K562 (cell line): ENCODE results near the gene PIP5K1B. TPM values are rescaled to one million over a fixed set of nuclear protein-coding genes. Genes with fewer than 3 reads are reported as not detected.

Source experiments
- ATAC-seq: fragments of 200-7000 bp; cut with Tn5 transposase; 3 replicates; pipeline ENCODE4 v1.9.1; 2020; ENCODE audit warnings: moderate library complexity
- BruUV-seq: library from RNA; stranded (reverse); fragments of 400-500 nt; replicated peaks from 2 replicates; lab custom pipeline; 2021; lab: Mats Ljungman, UMichigan
- CTCF ChIA-PET: fragments of 300-600 bp; formaldehyde crosslinking; extraction: SDS; loops from one replicate; lab custom pipeline; 2021; ENCODE audit warnings: low intra/inter-chr PET ratio; lab: Yijun Ruan, JAX
- POLR2A ChIA-PET: fragments of 300-600, 350-650 bp; sonication (Branson Sonifier 250); formaldehyde crosslinking; extraction: SDS; loops from one replicate; lab custom pipeline; 2021; ENCODE audit warnings: antibody characterized with exemption, inconsistent platforms; lab: Yijun Ruan, JAX
- DNase-seq, 4 experiments: peaks; one replicate each; pipeline versions ENCODE4 v3.0.0 to v3.0.0-alpha.2; 2011 to 2018; ENCODE audit warnings: low spot score in 3 of 4, mixed read lengths in 3 of 4; ENCODE audit errors: extremely low read depth in 1 of 4
- FAIRE-seq: peaks from 2 replicates; lab custom pipeline; 2011; peaks lifted over from hg19 to GRCh38; lab: Jason Lieb, UNC
- H2AFZ ChIP-seq: 2 replicates; pipeline ENCODE4 v1.6.0; 2011; ENCODE audit warnings: low read depth, low read length, control low read depth, inconsistent platforms
- H3K27ac ChIP-seq: fragments of 200-600 bp; 3 replicates; pipeline ENCODE4 v1.8.0; 2011; ENCODE audit warnings: low read depth, mild to moderate bottlenecking, control low read depth, inconsistent platforms, low read length, moderate library complexity, mixed read lengths; ENCODE audit errors: extremely low read depth
- H3K27me3 ChIP-seq, 2 experiments: fragments of 300-600 bp in 1 of 2; 2 replicates in 1 of 2; 3 replicates in 1 of 2; pipeline versions ENCODE4 v1.6.0 to v1.8.0; 2011; ENCODE audit warnings: inconsistent platforms in 2 of 2, low read length in 2 of 2, mild to moderate bottlenecking in 1 of 2, mixed read lengths in 1 of 2, moderate library complexity in 1 of 2; ENCODE audit not compliant: control insufficient read depth in 2 of 2, insufficient read depth in 2 of 2
- H3K36me3 ChIP-seq: fragments of 300-600 bp; 3 replicates; pipeline ENCODE4 v1.8.0; 2011; ENCODE audit warnings: mild to moderate bottlenecking, low read length, inconsistent platforms; ENCODE audit not compliant: control insufficient read depth, insufficient read depth
- H3K4me1 ChIP-seq, 2 experiments: fragments of 200-600 bp in 1 of 2; replicated peaks in 1 of 2; 2 replicates in 1 of 2; 3 replicates in 1 of 2; pipeline versions ENCODE4 v1.5.1 to v1.8.0; 2011; ENCODE audit warnings: inconsistent platforms in 2 of 2, low read length in 2 of 2, mild to moderate bottlenecking in 1 of 2, mixed read lengths in 1 of 2, moderate library complexity in 1 of 2; ENCODE audit not compliant: control insufficient read depth in 2 of 2, insufficient read depth in 2 of 2
- H3K4me2 ChIP-seq: 2 replicates; pipeline ENCODE4 v1.6.1; 2011; ENCODE audit warnings: low read length, control low read depth, inconsistent platforms, mixed read lengths; ENCODE audit not compliant: insufficient read depth
- H3K4me3 ChIP-seq: fragments of 200-600 bp; sonication (generic), shearing (Covaris generic); 2 replicates; pipeline ENCODE4 v1.5.1; 2016; ENCODE audit warnings: control low read depth, inconsistent platforms
- H3K79me2 ChIP-seq: fragments of 200-600 bp; 3 replicates; pipeline ENCODE4 v1.8.0; 2011; ENCODE audit warnings: low read length, inconsistent platforms; ENCODE audit not compliant: control insufficient read depth, insufficient read depth
- H3K9ac ChIP-seq, 2 experiments: 2 replicates each; pipeline versions ENCODE4 v1.6.0 to v1.6.1; 2011; ENCODE audit warnings: low read depth in 2 of 2, low read length in 2 of 2, control low read depth in 1 of 2, inconsistent platforms in 1 of 2, mild to moderate bottlenecking in 1 of 2, mixed read lengths in 1 of 2; ENCODE audit not compliant: insufficient read depth in 1 of 2
- H3K9me1 ChIP-seq: one replicate; pipeline ENCODE4 v1.6.0; 2011; ENCODE audit warnings: inconsistent platforms, mild to moderate bottlenecking, low read length, moderate library complexity; ENCODE audit not compliant: control insufficient read depth, insufficient read depth
- H3K9me3 ChIP-seq: replicated peaks from 2 replicates; pipeline ENCODE4 v1.5.1; 2011; ENCODE audit warnings: low read depth, low read length, inconsistent platforms; ENCODE audit not compliant: control insufficient read depth, insufficient read depth
- H4K20me1 ChIP-seq: replicated peaks from 2 replicates; pipeline ENCODE4 v1.6.1; 2011; ENCODE audit warnings: low read length, inconsistent platforms, mixed read lengths; ENCODE audit not compliant: control insufficient read depth, insufficient read depth
- BRD9 ChIP-seq: fragments of 450-650 bp; IDR thresholded peaks from 2 replicates; pipeline ENCODE4 v1.6.1; 2018; ENCODE audit warnings: low read depth; ENCODE audit not compliant: partially characterized antibody
- GMEB1 ChIP-seq: fragments of 250-450 bp; sonication (Bioruptor Pico); IDR thresholded peaks from 2 replicates; pipeline ENCODE4 v1.4.0; 2020; ENCODE audit warnings: mild to moderate bottlenecking
- MEF2A ChIP-seq: IDR thresholded peaks from 2 replicates; pipeline ENCODE4 v1.6.1; 2011; ENCODE audit warnings: low read depth, mild to moderate bottlenecking, low read length, moderate library complexity; ENCODE audit not compliant: control insufficient read depth
- MYC ChIP-seq, 2 experiments: fragments of 250-450 bp in 1 of 2; sonication (Bioruptor Pico) in 1 of 2; IDR thresholded peaks; 2 replicates each; pipeline versions ENCODE4 v1.5.1 to v1.6.1; 2012 to 2021; ENCODE audit warnings: low read depth in 2 of 2, borderline replicate concordance in 1 of 2, improper control_type of control experiment in 1 of 2, low read length in 1 of 2, mild to moderate bottlenecking in 1 of 2, moderate library complexity in 1 of 2
- REST ChIP-seq, 2 experiments: fragments of 450-650 bp; formaldehyde crosslinking in 1 of 2; IDR thresholded peaks; 2 replicates each; pipeline versions ENCODE4 v1.4.0 to v1.6.1; 2014 to 2020; ENCODE audit warnings: mild to moderate bottlenecking in 2 of 2, borderline replicate concordance in 1 of 2, low read depth in 1 of 2
- SMC3 ChIP-seq: conservative IDR thresholded peaks from 2 replicates; pipeline ENCODE4 v1.6.1; 2011; ENCODE audit warnings: low read depth, low read length, improper control_type of control experiment; ENCODE audit not compliant: insufficient read depth
- SOX6 ChIP-seq: fragments of 450-650 bp; IDR thresholded peaks from 2 replicates; pipeline ENCODE4 v1.6.1; 2014; ENCODE audit warnings: mild to moderate bottlenecking
- YY1 ChIP-seq, 3 experiments: IDR thresholded peaks; 2 replicates each; pipeline ENCODE4 v1.6.1; 2011; ENCODE audit warnings: low read length in 2 of 3, mild to moderate bottlenecking in 2 of 3, moderate library complexity in 2 of 3, borderline replicate concordance in 1 of 3, control low read depth in 1 of 3, low read depth in 1 of 3; ENCODE audit not compliant: insufficient read depth in 3 of 3, insufficient replicate concordance in 2 of 3, control insufficient read depth in 1 of 3, insufficient read length in 1 of 3; ENCODE audit errors: extremely low read depth in 1 of 3
- WGBS: fragments of 100-300 bp; shearing (Covaris generic); methylation state at CpG from one replicate; pipeline ENCODE4 v1.1.6; 2016; ENCODE audit warnings: low coverage, mixed read lengths; ENCODE audit not compliant: insufficient coverage; ENCODE audit errors: missing lambda C conversion rate; 5-methylcytosine and 5-hydroxymethylcytosine counted together
- in situ Hi-C: fragments of 300-500 bp; cut with MboI; formaldehyde crosslinking; loops from 4 replicates; pipeline ENCODE4 v1.15.0; 2018; ENCODE audit warnings: inconsistent platforms, mixed read lengths
- intact Hi-C: fragments of 100-400 bp; cut with micrococcal nuclease; formaldehyde crosslinking; loops from 2 replicates; pipeline ENCODE4 v1.14.2; 2022
- polyA plus RNA-seq, 8 experiments: library from polyadenylated mRNA; depleted of rRNA in 4 of 8; stranded (reverse) in 5 of 8; unstranded in 3 of 8; fragments of >200 nt; fragmentation: Nextera tagmentation in 2 of 8; fragmentation: Illumina TruSeq in 1 of 8; extraction: Ambion mirVana in 2 of 8; extraction: Trizol in 1 of 8; gene quantifications; 2 replicates each; pipeline versions ENCODE4 v1.2.1 to v1.2.3, GENCODE V29; 2011 to 2014; ENCODE audit warnings: inconsistent platforms in 1 of 8, missing spikeins in 1 of 8
- total RNA-seq, 7 experiments: library from RNA; depleted of rRNA in 6 of 7; stranded (reverse); fragments of >200 nt in 6 of 7; fragmentation: Illumina TruSeq in 2 of 7; extraction: Trizol in 2 of 7; gene quantifications; 2 replicates each; pipeline versions ENCODE4 v1.2.1 to v1.2.3, GENCODE V29; 2011 to 2021; ENCODE audit warnings: low replicate concordance in 1 of 7

The PIP5K1B gene
- total and polyA plus RNA-seq, 9 of the 15 experiments (the other 6 are each of a cell fraction or from before 2014, with no cell fraction given) = 3.1 to 12.9 (median 7.4) TPM

- ChIA-PET CTCF (interaction anchor here (0.7 to 2.9 kb wide), 2 partner anchors 28 to 443 kb away, joined by 3 to 21 read pairs; no protein-coding TSS in a partner anchor), POLR2A (no interaction called here)
- Histone ChIP-seq H3K4me2 (no peak overlapping the region; the same call in 1 of the 2 replicates), H3K27ac (no peak overlapping the region; the same call in 2 of the 3 replicates), H2AFZ (peak overlapping the region; percentile 83), H3K79me2 (no peaks in the 10 kb centered on the region), H4K20me1 (no peaks in the 10 kb centered on the region), H3K9me3 (peaks cover 4% of the 10 kb centered on the region; the same call in 1 of the 2 replicates), H3K9ac (no peak overlapping the region), H3K9me1 (no peaks in the 10 kb centered on the region), H3K36me3 (no peaks in the 10 kb centered on the region), H3K4me1 (peaks cover 13 to 25% of the 10 kb centered on the region in 2 experiments; a peak in 4 of 5 replicates), H3K27me3 (no peaks in the 10 kb centered on the region), H3K4me3 (no peak overlapping the region)
- ATAC-seq = peak; percentile 92
- BruUV-seq = no TSS peak
- DNase-seq = peak; percentile 44 to 78 (median 58)
- in situ Hi-C loops (loop anchor here (5.0 to 25.0 kb wide), 2 partner anchors 445 to 910 kb away; no protein-coding TSS in a partner anchor), intact Hi-C loops (loop anchor here (1.0 to 5.0 kb wide), 3 partner anchors 29 to 443 kb away; partner anchors contain the start of gene PIP5K1B)
- 28% methylated on average over 5 of the region's 5 CpGs for WGBS
- peak; percentile 88 for FAIRE-seq
- TF ChIP-seq REST (IDR thresholded peaks at IDR 0.05; ENCODE audit: borderline replicate concordance) (peak; percentile 57), REST (CRISPR knock-in tag; IDR thresholded peaks at IDR 0.05; ENCODE audit: low read depth) (no peak), MEF2A (0 out of 2 replicates have a peak, but pooled peaks have one; percentile 7), SOX6 (no peak), YY1 (IDR thresholded peaks at IDR 0.05; ENCODE audit: borderline replicate concordance in 1 of 3, control insufficient read depth in 1 of 3, extremely low read depth in 1 of 3, insufficient read depth in 3 of 3, insufficient read length in 1 of 3, insufficient replicate concordance in 2 of 3, low read depth in 1 of 3, low read length in 2 of 3) (peak in 1 of 3 experiments; percentile 5), BRD9 (peak; percentile 45), SMC3 (peak; percentile 64; the same call in 1 of the 2 replicates), GMEB1 (CRISPR knock-in tag) (no peak), MYC (IDR thresholded peaks at IDR 0.05; ENCODE audit: low read depth, low read length) (0 out of 2 replicates have a peak, but pooled peaks have one; percentile 41), MYC (CRISPR knock-in tag; IDR thresholded peaks at IDR 0.05; ENCODE audit: borderline replicate concordance, low read depth) (no peak)
Observed at GRCh38 chr9:69027355-69028097, 322.5 kb downstream of the PIP5K1B start.
